Neuron (in vitro differentiated cells): ENCODE data around the gene AQP9.
"Not testable (repeated sequence)": the region's sequence is repeated elsewhere in the genome, so short reads cannot be mapped to it uniquely, and the experiment has no call there.

Experiments used
- H2AFZ ChIP-seq: one replicate; pipeline ENCODE4 v1.6.1; 2013; ENCODE audit warnings: low read depth, mild to moderate bottlenecking, inconsistent platforms, low read length, moderate library complexity
- H3K27me3 ChIP-seq: one replicate; pipeline ENCODE4 v1.6.1; 2013; ENCODE audit warnings: low read length; ENCODE audit not compliant: insufficient read depth
- H3K36me3 ChIP-seq: one replicate; pipeline ENCODE4 v1.6.1; 2013; ENCODE audit warnings: low read length; ENCODE audit not compliant: insufficient read depth
- H3K4me1 ChIP-seq: one replicate; pipeline ENCODE4 v1.6.1; 2013; ENCODE audit warnings: low read length; ENCODE audit not compliant: insufficient read depth
- H3K4me3 ChIP-seq: 2 replicates; pipeline ENCODE4 v1.5.1; 2013; ENCODE audit warnings: mild to moderate bottlenecking, low read length, moderate library complexity
- H3K9me3 ChIP-seq: one replicate; pipeline ENCODE4 v1.6.1; 2013; ENCODE audit warnings: low read length

The AQP9 gene

DNA sequence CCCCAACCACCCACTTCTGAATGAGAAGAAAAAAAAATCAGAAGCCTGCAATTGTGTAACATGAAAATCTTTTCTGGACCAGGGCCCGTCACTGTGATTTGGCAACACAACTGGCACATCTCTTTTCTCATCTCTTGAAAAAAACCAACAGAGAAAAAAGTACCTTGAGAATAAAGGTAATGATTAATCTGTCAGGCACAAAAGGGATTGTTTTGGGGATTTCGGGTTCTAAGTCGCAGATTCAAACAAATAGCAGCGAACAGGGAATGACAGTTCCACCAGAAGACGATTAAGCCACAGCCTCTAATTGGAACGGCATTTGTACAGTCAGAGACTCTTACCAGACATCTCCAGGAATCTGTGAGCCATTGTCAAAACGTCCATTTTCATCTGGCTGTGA lies at the start of gene AQP9:
Gene AQP9, plus strand, starts transcription at position 276 of the 400 bp plus-strand sequence. CDS start 185 bp downstream, outside the sequence.
- Histone ChIP-seq H3K4me1 (no peaks in the 10 kb centered on the region), H3K4me3 (no peak within 1 kb of the TSS), H2AFZ (no peak within 1 kb of the TSS), H3K36me3 (no peaks in the 10 kb centered on the region), H3K9me3 (no peaks in the 10 kb centered on the region), H3K27me3 (peaks cover 5% of the 10 kb centered on the region)

DNA sequence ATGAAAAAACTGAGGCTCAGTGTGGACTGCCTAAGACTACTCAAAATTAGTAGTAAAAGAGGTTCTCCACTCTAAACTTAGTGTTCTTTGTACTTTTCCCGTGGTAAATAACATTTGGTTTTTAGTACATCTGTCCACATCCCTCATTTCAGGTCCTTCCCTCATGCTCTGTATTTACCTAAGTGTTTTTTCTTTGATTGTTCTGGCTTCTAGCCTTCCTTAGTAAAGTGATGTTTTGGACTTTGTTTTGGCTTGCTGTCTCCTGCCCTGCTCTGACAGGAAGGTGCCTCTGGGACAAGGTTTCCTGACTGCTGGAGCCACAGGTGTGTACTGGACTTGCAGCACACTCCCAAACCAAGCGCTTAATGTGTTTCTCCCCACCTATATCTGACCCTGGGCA lies 42.8 kb upstream of the AQP9 start:
- no peak overlapping the region for H3K4me3 ChIP-seq
- no peaks in the 10 kb centered on the region for H3K36me3 ChIP-seq
- no peaks in the 10 kb centered on the region for H3K9me3 ChIP-seq
- no peak overlapping the region for H2AFZ ChIP-seq
- no peaks in the 10 kb centered on the region for H3K27me3 ChIP-seq
- no peaks in the 10 kb centered on the region for H3K4me1 ChIP-seq

DNA sequence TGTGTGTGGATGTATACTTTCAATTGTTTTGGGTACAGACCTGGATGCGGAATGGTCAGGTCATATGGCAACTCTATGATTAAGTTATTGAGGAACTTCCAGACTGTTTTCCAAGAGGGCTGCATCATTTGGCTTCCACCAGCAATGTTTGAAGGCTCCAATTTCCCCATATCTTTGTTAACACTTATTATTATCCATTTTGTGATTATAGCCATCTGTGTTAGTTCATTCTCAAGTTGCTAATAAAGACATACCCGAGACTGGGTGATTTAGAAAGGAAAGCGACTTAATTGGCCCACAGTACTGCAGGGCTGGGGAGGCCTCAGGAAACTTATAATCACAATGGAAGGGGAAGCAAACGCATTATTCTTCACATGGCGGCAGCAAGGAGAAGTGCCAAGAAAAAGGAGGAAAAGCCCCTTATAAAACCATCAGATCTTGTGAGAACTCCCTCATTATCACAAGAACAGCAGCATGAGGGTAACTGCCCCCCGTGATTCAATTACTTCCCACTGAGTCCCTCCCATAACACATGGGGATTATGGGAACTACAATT lies 41.6 kb upstream of the AQP9 start:
- no peaks in the 10 kb centered on the region for H3K4me1 ChIP-seq
- no peaks in the 10 kb centered on the region for H3K9me3 ChIP-seq
- no peak overlapping the region for H2AFZ ChIP-seq
- H3K27me3 ChIP-seq: no peaks in the 10 kb centered on the region
- H3K36me3 ChIP-seq: no peaks in the 10 kb centered on the region
- H3K4me3 ChIP-seq: no peak overlapping the region

DNA sequence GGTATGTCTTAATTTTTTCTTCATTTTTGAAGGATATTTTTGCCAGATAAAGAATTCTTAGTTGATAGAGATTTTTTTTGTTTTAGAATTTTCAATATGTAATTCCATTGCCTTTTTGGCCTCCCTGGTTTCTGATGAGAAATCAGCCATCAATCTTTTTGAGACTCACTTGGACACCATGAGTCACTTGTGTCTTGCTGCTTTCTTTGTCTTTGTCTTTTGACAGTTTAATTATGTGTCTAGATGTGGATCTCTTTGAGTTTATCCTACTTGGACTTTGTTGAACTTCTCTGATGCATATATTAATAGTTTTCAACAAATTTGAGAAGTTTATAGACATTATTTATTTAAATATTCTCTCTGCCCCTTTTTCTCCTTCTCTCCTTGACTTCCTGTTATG lies 34.7 kb upstream of the AQP9 start:
- H3K36me3 ChIP-seq: no peaks in the 10 kb centered on the region

DNA sequence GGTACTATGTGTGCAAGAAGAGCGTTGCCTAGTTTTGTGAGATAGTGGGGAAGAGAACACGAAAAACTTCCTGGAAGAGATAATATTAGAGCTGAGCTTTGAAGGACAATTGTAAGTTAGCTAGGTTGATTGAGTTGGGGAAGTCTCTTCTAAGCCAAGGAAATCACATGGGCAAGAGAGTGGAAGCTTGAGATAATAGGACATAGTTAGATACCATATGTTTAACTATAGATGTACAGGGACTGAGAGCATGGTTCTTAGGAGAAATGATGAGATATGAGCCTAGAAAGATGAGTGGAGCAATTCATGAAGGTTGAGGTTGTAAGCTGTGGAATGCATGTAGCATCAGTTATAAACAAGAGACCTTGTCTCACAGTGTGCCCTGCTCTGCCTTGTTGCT lies 30.1 kb upstream of the AQP9 start:
- Histone ChIP-seq H3K4me3 (no peak overlapping the region), H3K4me1 (no peaks in the 10 kb centered on the region), H3K27me3 (no peaks in the 10 kb centered on the region), H2AFZ (no peak overlapping the region), H3K36me3 (no peaks in the 10 kb centered on the region), H3K9me3 (no peaks in the 10 kb centered on the region)

More for the DNA sequence above, 34.7 kb upstream of the AQP9 start:
- H3K4me3 ChIP-seq: no peak overlapping the region
- H3K27me3 ChIP-seq: no peaks in the 10 kb centered on the region
- H2AFZ ChIP-seq: no peak overlapping the region
- no peaks in the 10 kb centered on the region for H3K4me1 ChIP-seq
- H3K9me3 ChIP-seq: no peaks in the 10 kb centered on the region

- Histone ChIP-seq H3K9me3 (no peaks in the 10 kb centered on the region), H3K36me3 (no peaks in the 10 kb centered on the region), H2AFZ (no peak overlapping the region), H3K4me1 (no peaks in the 10 kb centered on the region), H3K27me3 (no peaks in the 10 kb centered on the region), H3K4me3 (no peak overlapping the region)
Observed at GRCh38 chr15:58109419-58109818, 28.8 kb upstream of the AQP9 start.

DNA sequence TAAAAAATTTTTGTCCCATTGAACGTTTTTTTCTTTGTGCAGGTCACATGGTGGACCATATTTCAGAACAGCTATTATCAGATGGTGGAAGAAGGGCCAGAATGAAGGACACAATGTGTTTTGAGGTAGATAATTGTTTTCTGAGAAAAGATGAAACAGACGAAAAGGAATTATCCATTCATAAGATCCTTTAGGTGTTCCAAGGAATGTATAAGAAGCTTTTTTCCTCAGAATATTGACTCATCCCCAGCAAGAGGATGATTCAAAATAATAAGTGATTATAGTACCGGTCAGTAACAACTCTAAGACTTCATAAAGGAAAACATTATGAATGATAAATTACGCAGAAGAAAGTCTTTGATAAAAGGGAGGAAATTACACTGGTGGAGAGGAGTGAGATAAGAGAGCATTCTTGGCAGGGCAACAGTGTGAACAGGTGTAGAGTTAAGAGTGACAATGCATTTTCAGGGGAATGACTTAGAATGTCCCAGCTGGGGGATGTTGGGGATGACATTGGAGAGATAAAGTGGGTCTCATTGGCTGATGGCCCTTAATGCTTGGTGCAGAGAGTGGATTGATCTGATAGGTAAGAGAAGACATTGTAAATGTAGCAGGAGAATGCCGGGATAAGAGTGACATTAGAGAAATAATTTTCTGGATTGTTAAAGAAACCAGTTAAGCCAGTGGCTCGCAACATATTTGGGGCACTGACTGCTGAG lies 27.0 kb upstream of the AQP9 start:
- Histone ChIP-seq H3K4me1 (no peaks in the 10 kb centered on the region), H2AFZ (no peak overlapping the region), H3K9me3 (no peaks in the 10 kb centered on the region), H3K36me3 (no peaks in the 10 kb centered on the region), H3K4me3 (no peak overlapping the region), H3K27me3 (no peaks in the 10 kb centered on the region)

DNA sequence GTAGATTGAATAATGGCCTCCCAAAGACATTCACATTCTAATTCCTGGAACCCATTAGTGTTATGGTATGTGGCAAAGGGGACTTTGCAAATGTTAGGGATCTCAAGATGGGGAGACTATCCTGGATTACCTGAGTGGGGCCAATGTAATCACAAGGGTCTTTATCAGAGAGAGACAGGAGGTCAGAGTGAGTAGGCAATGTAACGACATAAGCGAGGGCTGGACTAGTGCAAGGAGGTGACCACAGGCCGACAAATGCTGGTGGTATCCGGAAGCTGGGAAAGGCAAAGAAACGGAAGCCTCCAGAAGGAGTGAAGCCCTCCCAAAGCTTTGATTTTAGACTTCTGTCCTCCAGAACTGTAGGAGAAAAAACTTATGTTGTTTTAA lies 26.5 kb upstream of the AQP9 start:
- Histone ChIP-seq H3K9me3 (no peaks in the 10 kb centered on the region), H3K27me3 (peaks cover 2% of the 10 kb centered on the region), H3K4me3 (no peak overlapping the region), H2AFZ (no peak overlapping the region), H3K36me3 (no peaks in the 10 kb centered on the region), H3K4me1 (no peaks in the 10 kb centered on the region)

DNA sequence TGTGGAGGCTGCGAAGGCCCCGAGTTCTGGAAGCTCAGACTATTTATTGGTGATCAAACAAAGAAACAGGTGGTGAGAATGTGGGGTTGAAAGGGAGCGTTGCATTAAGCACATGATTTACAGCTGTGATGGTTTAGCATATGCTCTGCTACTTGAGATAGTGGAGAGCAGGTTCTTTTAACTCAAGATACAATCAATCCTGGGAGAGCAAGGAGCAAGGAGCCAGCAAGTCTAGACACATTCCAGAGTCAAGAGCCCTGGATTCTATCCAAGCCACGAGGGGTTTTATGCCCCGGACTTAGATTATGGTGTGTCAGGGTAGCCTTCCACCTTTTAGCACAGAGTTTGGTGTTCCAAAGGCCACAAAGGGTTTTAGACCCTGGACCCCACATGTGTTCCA lies 24.8 kb upstream of the AQP9 start:
- not testable (repeated sequence) for H3K4me1 ChIP-seq

DNA sequence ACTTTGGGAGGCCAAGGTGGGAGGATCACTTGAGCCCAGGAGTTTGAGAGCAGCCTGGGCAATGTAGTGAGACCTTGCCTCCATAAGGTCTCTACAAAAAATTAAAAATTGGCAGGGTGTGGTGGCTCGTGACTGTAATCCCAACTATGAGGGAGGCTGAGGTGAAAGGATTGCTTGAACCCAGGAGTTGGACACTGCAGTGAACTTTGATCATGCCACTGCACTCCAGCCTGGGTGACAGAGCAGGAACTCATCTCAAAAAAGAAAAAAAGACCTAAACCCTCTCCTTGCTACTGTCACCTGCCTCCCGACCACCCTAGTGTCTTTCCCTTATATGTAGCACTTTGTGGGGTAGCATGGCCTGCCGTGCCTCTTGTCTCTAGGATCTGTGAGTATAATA lies 23.8 kb upstream of the AQP9 start:
- no peak overlapping the region for H3K4me3 ChIP-seq
- peaks cover 7% of the 10 kb centered on the region for H3K27me3 ChIP-seq
- H3K9me3 ChIP-seq: no peaks in the 10 kb centered on the region
- no peak overlapping the region for H2AFZ ChIP-seq
- no peaks in the 10 kb centered on the region for H3K36me3 ChIP-seq
- H3K4me1 ChIP-seq: no peaks in the 10 kb centered on the region

More for the DNA sequence above, 24.8 kb upstream of the AQP9 start:
- not testable (repeated sequence) for H3K9me3 ChIP-seq, H3K27me3 ChIP-seq, H3K36me3 ChIP-seq, H3K4me3 ChIP-seq, H2AFZ ChIP-seq

GRCh38 chr15:58114812-58115211 lies 23.4 kb upstream of the AQP9 start:
- no peaks in the 10 kb centered on the region for H3K4me1 ChIP-seq
- H3K9me3 ChIP-seq: no peaks in the 10 kb centered on the region
- no peak overlapping the region for H2AFZ ChIP-seq
- H3K27me3 ChIP-seq: peaks cover 7% of the 10 kb centered on the region
- no peaks in the 10 kb centered on the region for H3K36me3 ChIP-seq
- no peak overlapping the region for H3K4me3 ChIP-seq

GRCh38 chr15:58115692-58116091 lies 22.5 kb upstream of the AQP9 start:
- no peaks in the 10 kb centered on the region for H3K36me3 ChIP-seq
- H2AFZ ChIP-seq: no peak overlapping the region
- no peaks in the 10 kb centered on the region for H3K9me3 ChIP-seq
- no peaks in the 10 kb centered on the region for H3K4me1 ChIP-seq
- H3K4me3 ChIP-seq: no peak overlapping the region
- peaks cover 7% of the 10 kb centered on the region for H3K27me3 ChIP-seq

DNA sequence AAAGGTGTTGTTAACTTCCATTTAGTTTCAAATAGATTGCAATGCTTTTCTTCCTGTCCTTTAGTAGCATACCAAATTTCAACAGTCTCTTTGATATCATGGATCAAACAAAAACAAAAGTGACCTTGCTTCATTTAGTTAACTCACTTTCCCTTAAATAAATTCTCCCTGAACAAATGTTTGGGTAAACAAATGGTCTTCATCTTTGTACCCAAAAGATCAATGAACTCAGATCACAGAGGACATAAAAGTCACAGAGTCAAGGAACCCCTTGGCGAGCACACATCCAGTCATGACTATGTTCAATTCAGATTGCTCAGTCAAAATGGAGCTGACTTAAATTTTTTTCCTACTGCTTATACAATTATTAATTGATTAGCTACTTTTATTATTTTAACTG lies 20.6 kb upstream of the AQP9 start:
- no peaks in the 10 kb centered on the region for H3K9me3 ChIP-seq
- peaks cover 7% of the 10 kb centered on the region for H3K27me3 ChIP-seq
- no peak overlapping the region for H3K4me3 ChIP-seq
- no peak overlapping the region for H2AFZ ChIP-seq
- H3K4me1 ChIP-seq: no peaks in the 10 kb centered on the region
- no peaks in the 10 kb centered on the region for H3K36me3 ChIP-seq

DNA sequence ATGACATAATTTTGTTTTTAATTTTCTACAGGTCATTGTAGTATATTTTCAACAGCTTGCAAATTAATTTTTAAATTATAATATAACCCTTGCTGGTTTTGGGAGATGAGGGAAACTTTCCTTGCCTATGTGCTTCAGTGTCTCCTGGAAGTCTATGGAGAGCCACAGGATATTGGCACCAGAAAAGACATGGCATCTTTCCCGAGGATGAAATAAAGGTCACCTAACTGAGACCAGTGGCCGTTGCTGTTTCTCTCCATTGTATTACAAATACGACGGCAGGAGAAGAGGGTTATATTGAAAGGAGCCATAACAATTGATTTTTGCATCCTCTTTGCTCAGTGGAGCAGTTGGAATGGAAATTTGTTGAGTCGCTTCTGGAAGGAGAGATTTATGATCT lies 19.9 kb upstream of the AQP9 start:
- no peak overlapping the region for H2AFZ ChIP-seq
- peaks cover 7% of the 10 kb centered on the region for H3K27me3 ChIP-seq
- no peaks in the 10 kb centered on the region for H3K36me3 ChIP-seq
- no peak overlapping the region for H3K4me3 ChIP-seq
- H3K4me1 ChIP-seq: no peaks in the 10 kb centered on the region
- H3K9me3 ChIP-seq: no peaks in the 10 kb centered on the region
